Prostate gland (tissue), 2 donors: ENCODE measurements around the gene ST6GALNAC5.

ENCODE experiments used
- POLR2A ChIP-seq: fragments of 450-650 bp; IDR thresholded peaks from one replicate; pipeline ENCODE4 v1.6.1; 2016; ENCODE audit warnings: antibody characterized with exemption, mild to moderate bottlenecking
- TF ChIP-seq, protein P1 (sequence below), 4 experiments: fragments of 200-600 bp in 2 of 4; fragments of 450-650 bp in 2 of 4; sonication (generic) in 2 of 4; IDR thresholded peaks; 1 replicate in 3 of 4; 2 replicates in 1 of 4; pipeline ENCODE4 v1.5.1; 2016 to 2019; ENCODE audit warnings: antibody characterized with exemption in 4 of 4, mild to moderate bottlenecking in 2 of 4, moderate library complexity in 2 of 4

DNA sequence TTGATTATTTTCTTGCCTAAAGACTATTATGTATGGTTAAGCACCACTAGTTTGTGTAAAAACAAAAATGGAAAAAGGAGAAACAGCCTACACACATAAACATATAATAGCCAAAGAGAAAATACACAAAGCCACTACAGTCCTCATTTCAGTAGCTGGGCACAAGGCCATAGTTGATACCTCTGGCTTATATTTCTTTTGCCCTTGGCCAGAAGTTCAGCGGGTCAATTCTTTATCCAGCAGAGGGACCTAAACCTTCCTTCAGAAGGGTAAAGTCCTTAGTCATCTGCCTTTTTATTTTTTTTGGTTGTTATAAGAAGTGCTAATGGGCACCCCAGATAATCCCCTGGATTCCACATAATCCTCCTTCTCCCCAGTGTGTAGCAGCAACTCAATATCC, 217.8 kb downstream of the ST6GALNAC5 start:
- TF ChIP-seq, protein P1, sequence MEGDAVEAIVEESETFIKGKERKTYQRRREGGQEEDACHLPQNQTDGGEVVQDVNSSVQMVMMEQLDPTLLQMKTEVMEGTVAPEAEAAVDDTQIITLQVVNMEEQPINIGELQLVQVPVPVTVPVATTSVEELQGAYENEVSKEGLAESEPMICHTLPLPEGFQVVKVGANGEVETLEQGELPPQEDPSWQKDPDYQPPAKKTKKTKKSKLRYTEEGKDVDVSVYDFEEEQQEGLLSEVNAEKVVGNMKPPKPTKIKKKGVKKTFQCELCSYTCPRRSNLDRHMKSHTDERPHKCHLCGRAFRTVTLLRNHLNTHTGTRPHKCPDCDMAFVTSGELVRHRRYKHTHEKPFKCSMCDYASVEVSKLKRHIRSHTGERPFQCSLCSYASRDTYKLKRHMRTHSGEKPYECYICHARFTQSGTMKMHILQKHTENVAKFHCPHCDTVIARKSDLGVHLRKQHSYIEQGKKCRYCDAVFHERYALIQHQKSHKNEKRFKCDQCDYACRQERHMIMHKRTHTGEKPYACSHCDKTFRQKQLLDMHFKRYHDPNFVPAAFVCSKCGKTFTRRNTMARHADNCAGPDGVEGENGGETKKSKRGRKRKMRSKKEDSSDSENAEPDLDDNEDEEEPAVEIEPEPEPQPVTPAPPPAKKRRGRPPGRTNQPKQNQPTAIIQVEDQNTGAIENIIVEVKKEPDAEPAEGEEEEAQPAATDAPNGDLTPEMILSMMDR (IDR thresholded peaks at IDR 0.05) = no peak
- no peak for TF ChIP-seq POLR2A
